OCI-LY1 (cell line): ENCODE data around the gene CEP250.

Experiments used
- H2AFZ ChIP-seq: fragments of 200-600 bp; sonication (generic), shearing (Covaris generic); 2 replicates; pipeline ENCODE4 v1.6.0; 2014; ENCODE audit warnings: antibody characterized with exemption, mild to moderate bottlenecking, low read length
- H3F3A ChIP-seq: fragments of 200-600 bp; sonication (generic), shearing (Covaris generic); 2 replicates; pipeline ENCODE4 v1.6.0; 2014; ENCODE audit warnings: mild to moderate bottlenecking, antibody characterized with exemption, low read length, moderate library complexity; ENCODE audit not compliant: insufficient read depth
- H3K27ac ChIP-seq: fragments of 200-600 bp; sonication (generic); 2 replicates; pipeline ENCODE4 v1.5.1; 2014; ENCODE audit warnings: low read length, mixed run types, mild to moderate bottlenecking, low read depth; ENCODE audit not compliant: poor library complexity, severe bottlenecking
- H3K27me3 ChIP-seq: fragments of 200-600 bp; sonication (generic); 2 replicates; pipeline ENCODE4 v1.6.0; 2014; ENCODE audit warnings: antibody characterized with exemption, mild to moderate bottlenecking, low read length, moderate library complexity; ENCODE audit not compliant: insufficient read depth
- H3K36me3 ChIP-seq: fragments of 200-600 bp; sonication (generic); 2 replicates; pipeline ENCODE4 v1.6.1; 2014; ENCODE audit warnings: mild to moderate bottlenecking, antibody characterized with exemption, low read length, moderate library complexity, mixed read lengths; ENCODE audit not compliant: insufficient read depth
- H3K4me1 ChIP-seq: fragments of 200-600 bp; sonication (generic); 2 replicates; pipeline ENCODE4 v1.5.1; 2014; ENCODE audit warnings: mild to moderate bottlenecking, low read length, moderate library complexity; ENCODE audit not compliant: insufficient read depth, severe bottlenecking
- H3K4me2 ChIP-seq: fragments of 200-600 bp; sonication (generic), shearing (Covaris generic); 2 replicates; pipeline ENCODE4 v1.6.1; 2014; ENCODE audit warnings: low read length
- H3K4me3 ChIP-seq: fragments of 200-600 bp; sonication (generic); 2 replicates; pipeline ENCODE4 v1.5.1; 2014; ENCODE audit warnings: low read length, low read depth, mild to moderate bottlenecking, mixed read lengths; ENCODE audit not compliant: poor library complexity, severe bottlenecking
- H3K79me2 ChIP-seq: fragments of 200-600 bp; shearing (Covaris generic); 2 replicates; pipeline ENCODE4 v1.6.1; 2016; ENCODE audit warnings: mixed run types, low read length, mixed read lengths; ENCODE audit not compliant: insufficient read depth
- H3K9ac ChIP-seq: fragments of 200-600 bp; sonication (generic), shearing (Covaris generic); 2 replicates; pipeline ENCODE4 v1.6.1; 2014; ENCODE audit warnings: mild to moderate bottlenecking, low read length, mixed read lengths
- H3K9me2 ChIP-seq: fragments of 200-600 bp; sonication (generic), shearing (Covaris generic); 2 replicates; pipeline ENCODE4 v1.6.1; 2014; ENCODE audit warnings: low read depth, mild to moderate bottlenecking, low read length, mixed read lengths
- H3K9me3 ChIP-seq: fragments of 200-600 bp; shearing (Covaris generic); 2 replicates; pipeline ENCODE4 v1.6.1; 2014; ENCODE audit warnings: low read length, mixed read lengths
- H4K20me1 ChIP-seq: fragments of 200-600 bp; sonication (generic), shearing (Covaris generic); 2 replicates; pipeline ENCODE4 v1.6.0; 2016; ENCODE audit warnings: mild to moderate bottlenecking, low read length; ENCODE audit not compliant: insufficient read depth
- EZH2 ChIP-seq: fragments of 200-600 bp; sonication (generic), shearing (Covaris generic); IDR thresholded peaks from 2 replicates; pipeline ENCODE4 v1.8.0; 2017; ENCODE audit warnings: borderline replicate concordance, mixed run types, mild to moderate bottlenecking, antibody characterized with exemption, low read length, moderate library complexity, mixed read lengths
- TF ChIP-seq, protein P1 (sequence below): fragments of 200-600 bp; sonication (generic), shearing (Covaris generic); IDR thresholded peaks from 2 replicates; pipeline ENCODE4 v1.5.1; 2017; ENCODE audit warnings: mild to moderate bottlenecking, antibody characterized with exemption, low read length, moderate library complexity, mixed read lengths

The CEP250 gene

DNA sequence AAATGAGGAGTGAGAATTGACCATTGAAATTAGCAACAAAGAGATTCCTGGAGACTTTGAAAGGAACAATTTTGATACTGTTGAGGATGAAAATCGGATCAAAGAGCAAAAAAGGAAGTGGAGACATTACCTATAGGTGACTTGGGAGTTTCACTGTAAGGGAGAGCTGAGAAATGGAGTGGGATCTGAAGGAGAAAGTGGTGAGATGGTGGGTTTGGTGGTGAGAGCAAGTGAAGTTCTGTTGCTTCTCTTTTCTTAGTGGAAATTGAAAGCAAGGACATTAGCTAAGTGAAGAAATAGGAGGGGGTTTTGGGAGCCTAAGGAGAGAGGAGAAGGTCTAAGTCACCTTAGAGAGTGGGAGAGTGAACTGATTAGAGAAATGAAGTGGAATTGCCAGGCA lies 90.7 kb downstream of the CEP250 start:
- H3K4me3 ChIP-seq: no peak overlapping the region
- H3K36me3 ChIP-seq: peaks cover 56% of the 10 kb centered on the region
- TF ChIP-seq, protein P1, sequence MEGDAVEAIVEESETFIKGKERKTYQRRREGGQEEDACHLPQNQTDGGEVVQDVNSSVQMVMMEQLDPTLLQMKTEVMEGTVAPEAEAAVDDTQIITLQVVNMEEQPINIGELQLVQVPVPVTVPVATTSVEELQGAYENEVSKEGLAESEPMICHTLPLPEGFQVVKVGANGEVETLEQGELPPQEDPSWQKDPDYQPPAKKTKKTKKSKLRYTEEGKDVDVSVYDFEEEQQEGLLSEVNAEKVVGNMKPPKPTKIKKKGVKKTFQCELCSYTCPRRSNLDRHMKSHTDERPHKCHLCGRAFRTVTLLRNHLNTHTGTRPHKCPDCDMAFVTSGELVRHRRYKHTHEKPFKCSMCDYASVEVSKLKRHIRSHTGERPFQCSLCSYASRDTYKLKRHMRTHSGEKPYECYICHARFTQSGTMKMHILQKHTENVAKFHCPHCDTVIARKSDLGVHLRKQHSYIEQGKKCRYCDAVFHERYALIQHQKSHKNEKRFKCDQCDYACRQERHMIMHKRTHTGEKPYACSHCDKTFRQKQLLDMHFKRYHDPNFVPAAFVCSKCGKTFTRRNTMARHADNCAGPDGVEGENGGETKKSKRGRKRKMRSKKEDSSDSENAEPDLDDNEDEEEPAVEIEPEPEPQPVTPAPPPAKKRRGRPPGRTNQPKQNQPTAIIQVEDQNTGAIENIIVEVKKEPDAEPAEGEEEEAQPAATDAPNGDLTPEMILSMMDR: no peak
- TF ChIP-seq EZH2: no peak
- H3K9me3 ChIP-seq: no peaks in the 10 kb centered on the region
- H3K27me3 ChIP-seq: no peaks in the 10 kb centered on the region
- no peak overlapping the region for H3K27ac ChIP-seq
- H3K4me2 ChIP-seq: no peak overlapping the region
- no peaks in the 10 kb centered on the region for H3F3A ChIP-seq
- no peaks in the 10 kb centered on the region for H3K9me2 ChIP-seq
- H3K4me1 ChIP-seq: peaks cover 15% of the 10 kb centered on the region
- no peaks in the 10 kb centered on the region for H3K79me2 ChIP-seq
- no peaks in the 10 kb centered on the region for H4K20me1 ChIP-seq
- no peak overlapping the region for H2AFZ ChIP-seq
- no peak overlapping the region for H3K9ac ChIP-seq

GRCh38 chr20:35547329-35547728 lies 91.9 kb downstream of the CEP250 start:
- TF ChIP-seq EZH2: no peak
- TF ChIP-seq, protein P1: no peak
- Histone ChIP-seq H3K9ac (no peak overlapping the region), H3K79me2 (no peaks in the 10 kb centered on the region), H3K36me3 (peaks cover 68% of the 10 kb centered on the region), H3K27ac (no peak overlapping the region), H4K20me1 (no peaks in the 10 kb centered on the region), H3K4me2 (no peak overlapping the region), H2AFZ (no peak overlapping the region), H3F3A (no peaks in the 10 kb centered on the region), H3K4me3 (no peak overlapping the region), H3K9me3 (no peaks in the 10 kb centered on the region), H3K27me3 (no peaks in the 10 kb centered on the region), H3K9me2 (no peaks in the 10 kb centered on the region), H3K4me1 (peaks cover 7% of the 10 kb centered on the region)

- Histone ChIP-seq H3K4me1 (no peaks in the 10 kb centered on the region), H3K9ac (no peak overlapping the region), H3K27ac (no peak overlapping the region), H3K9me3 (no peaks in the 10 kb centered on the region), H3K9me2 (no peaks in the 10 kb centered on the region), H2AFZ (no peak overlapping the region), H3K27me3 (no peaks in the 10 kb centered on the region), H3F3A (no peaks in the 10 kb centered on the region), H3K36me3 (peaks cover 80% of the 10 kb centered on the region), H4K20me1 (no peaks in the 10 kb centered on the region), H3K4me2 (no peak overlapping the region), H3K79me2 (no peaks in the 10 kb centered on the region), H3K4me3 (no peak overlapping the region)
- no peak for TF ChIP-seq EZH2
- TF ChIP-seq, protein P1: no peak
Observed at GRCh38 chr20:35551503-35551902, 96.1 kb downstream of the CEP250 start.
